ENCODE results near the gene WNT5A. TPM values are rescaled to one million over a fixed set of nuclear protein-coding genes. Genes with fewer than 3 reads are reported as not detected.

Gene WNT5A
- total RNA-seq, 4 donors from 2014 or later = 14.5 to 45.9 (median 21.0) TPM

DNA sequence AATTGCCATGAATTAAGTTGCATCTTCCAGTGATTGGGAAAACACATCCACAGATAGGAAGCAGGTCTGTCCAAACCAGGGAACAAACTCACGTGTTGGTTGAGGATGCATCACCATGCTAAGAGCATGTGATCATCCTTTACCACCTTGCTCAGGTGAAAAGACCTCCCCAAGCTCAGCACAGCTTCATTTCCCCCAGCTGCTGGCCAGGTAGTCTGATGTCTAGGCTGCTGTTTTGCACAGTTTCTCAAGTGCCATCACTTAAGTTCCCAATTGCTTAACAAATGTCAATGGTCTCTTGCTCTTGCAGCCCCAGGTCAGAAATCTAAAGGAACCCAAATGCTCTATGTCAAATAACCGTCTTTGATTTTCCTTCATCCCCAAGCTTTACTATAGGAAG is 34.2 kb downstream of the WNT5A start:
- Histone ChIP-seq H3K27ac (replicated peaks in 1 of 4) (no peak overlapping the region), H3K4me1 (no peaks in the 10 kb centered on the region), H3K36me3 (no peaks in the 10 kb centered on the region), H3K27me3 (no peaks in the 10 kb centered on the region), H3K9me3 (no peaks in the 10 kb centered on the region), H3K4me3 (no peak overlapping the region)
- 89% methylated on average over 2 of the region's 2 CpGs for WGBS
- TF ChIP-seq POLR2A (IDR thresholded peaks at IDR 0.05; ENCODE audit: low read depth) = no peak
- TF ChIP-seq POLR2AphosphoS5 (IDR thresholded peaks at IDR 0.05) = no peak
- TF ChIP-seq EP300 (IDR thresholded peaks at IDR 0.05) = no peak
- TF ChIP-seq, protein P1, sequence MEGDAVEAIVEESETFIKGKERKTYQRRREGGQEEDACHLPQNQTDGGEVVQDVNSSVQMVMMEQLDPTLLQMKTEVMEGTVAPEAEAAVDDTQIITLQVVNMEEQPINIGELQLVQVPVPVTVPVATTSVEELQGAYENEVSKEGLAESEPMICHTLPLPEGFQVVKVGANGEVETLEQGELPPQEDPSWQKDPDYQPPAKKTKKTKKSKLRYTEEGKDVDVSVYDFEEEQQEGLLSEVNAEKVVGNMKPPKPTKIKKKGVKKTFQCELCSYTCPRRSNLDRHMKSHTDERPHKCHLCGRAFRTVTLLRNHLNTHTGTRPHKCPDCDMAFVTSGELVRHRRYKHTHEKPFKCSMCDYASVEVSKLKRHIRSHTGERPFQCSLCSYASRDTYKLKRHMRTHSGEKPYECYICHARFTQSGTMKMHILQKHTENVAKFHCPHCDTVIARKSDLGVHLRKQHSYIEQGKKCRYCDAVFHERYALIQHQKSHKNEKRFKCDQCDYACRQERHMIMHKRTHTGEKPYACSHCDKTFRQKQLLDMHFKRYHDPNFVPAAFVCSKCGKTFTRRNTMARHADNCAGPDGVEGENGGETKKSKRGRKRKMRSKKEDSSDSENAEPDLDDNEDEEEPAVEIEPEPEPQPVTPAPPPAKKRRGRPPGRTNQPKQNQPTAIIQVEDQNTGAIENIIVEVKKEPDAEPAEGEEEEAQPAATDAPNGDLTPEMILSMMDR (IDR thresholded peaks at IDR 0.05) = no peak
- intact Hi-C loops (cut with DNase I) = no loop called here
- DNase-seq (ENCODE audit: extremely low spot score) = no peak

DNA sequence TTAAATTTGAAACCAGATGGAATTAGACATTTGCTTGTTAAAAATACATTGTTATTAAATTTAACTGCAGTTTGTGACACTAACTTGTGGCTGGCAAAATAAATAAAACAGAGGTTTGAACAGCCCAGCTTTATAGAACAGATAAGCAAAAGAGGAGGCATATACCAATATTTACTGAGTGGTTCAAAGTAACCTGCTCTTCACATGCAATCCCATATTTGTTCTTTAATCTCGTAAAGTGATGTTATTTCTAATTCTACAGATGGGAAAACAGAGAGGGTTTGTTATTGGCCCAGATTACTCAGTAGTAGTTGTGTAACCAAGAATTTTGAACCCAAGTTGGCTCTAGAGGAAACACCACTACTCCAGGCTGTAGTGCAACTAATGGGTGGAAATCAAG is 37.6 kb downstream of the WNT5A start:
- H3K9me3 ChIP-seq = no peaks in the 10 kb centered on the region
- H3K27me3 ChIP-seq = no peaks in the 10 kb centered on the region
- 95% methylated on average over 1 of the region's 1 CpG for WGBS
- H3K27ac ChIP-seq (replicated peaks in 1 of 4) = no peak overlapping the region
- no peak overlapping the region for H3K4me3 ChIP-seq
- TF ChIP-seq, protein P1 (IDR thresholded peaks at IDR 0.05) = no peak
- TF ChIP-seq POLR2AphosphoS5 (IDR thresholded peaks at IDR 0.05) = no peak
- no peak for TF ChIP-seq EP300 (IDR thresholded peaks at IDR 0.05)
- no peak for TF ChIP-seq POLR2A (IDR thresholded peaks at IDR 0.05; ENCODE audit: low read depth)
- no peaks in the 10 kb centered on the region for H3K36me3 ChIP-seq
- no peak for DNase-seq (ENCODE audit: extremely low spot score)
- intact Hi-C loops (cut with DNase I) = no loop called here
- H3K4me1 ChIP-seq = no peaks in the 10 kb centered on the region

DNA sequence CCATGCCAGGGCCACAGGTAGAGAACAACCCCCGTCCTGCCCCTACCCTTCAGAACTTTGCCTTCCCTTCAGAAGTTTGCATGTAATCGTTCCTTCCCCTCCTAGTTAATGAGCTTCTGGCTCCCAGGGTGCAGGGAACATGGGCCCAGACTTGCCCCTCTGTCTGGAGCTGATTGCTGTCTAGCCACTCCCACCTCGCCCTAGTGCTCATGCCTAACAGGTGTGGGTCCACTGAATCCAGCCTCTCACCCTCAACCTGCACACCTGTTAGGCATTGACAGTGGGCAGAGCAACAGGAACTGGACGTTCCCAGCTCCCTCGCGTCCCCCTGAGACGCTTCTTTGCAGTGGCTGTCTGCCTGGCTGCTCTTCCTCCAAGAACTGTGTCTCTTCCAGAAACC is 40.3 kb downstream of the WNT5A start:
- no peaks in the 10 kb centered on the region for H3K27me3 ChIP-seq
- intact Hi-C loops (cut with DNase I) = no loop called here
- DNase-seq (ENCODE audit: extremely low spot score) = no peak
- H3K36me3 ChIP-seq = no peaks in the 10 kb centered on the region
- no peaks in the 10 kb centered on the region for H3K9me3 ChIP-seq
- no peak overlapping the region for H3K27ac ChIP-seq (replicated peaks in 1 of 4)
- no peak overlapping the region for H3K4me3 ChIP-seq
- H3K4me1 ChIP-seq = no peaks in the 10 kb centered on the region
- 68% methylated on average over 7 of the region's 7 CpGs for WGBS
- no peak for TF ChIP-seq POLR2AphosphoS5 (IDR thresholded peaks at IDR 0.05)
- no peak for TF ChIP-seq EP300 (IDR thresholded peaks at IDR 0.05)
- no peak for TF ChIP-seq POLR2A (IDR thresholded peaks at IDR 0.05; ENCODE audit: low read depth)
- TF ChIP-seq, protein P1 (IDR thresholded peaks at IDR 0.05) = no peak

DNA sequence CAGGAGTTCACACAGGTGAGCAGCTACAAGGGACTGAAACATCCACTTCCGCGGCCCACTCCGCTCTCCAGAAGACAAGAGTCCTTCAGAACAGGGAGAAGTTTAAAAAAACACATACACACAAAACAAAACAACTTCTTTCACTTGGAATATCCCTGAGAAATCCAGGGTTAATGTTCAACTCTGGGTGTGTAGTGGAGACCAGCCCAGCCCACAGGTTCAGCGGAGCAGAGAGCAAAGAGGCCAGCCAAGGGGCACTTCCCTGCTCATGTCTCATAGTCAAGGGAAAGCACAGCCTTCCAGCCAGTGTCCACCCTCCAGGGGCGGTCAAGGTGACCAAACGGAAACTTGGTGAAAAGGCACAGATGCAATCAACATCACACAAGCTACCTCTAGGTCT is 41.6 kb downstream of the WNT5A start:
- no peaks in the 10 kb centered on the region for H3K27me3 ChIP-seq
- TF ChIP-seq, protein P1 (IDR thresholded peaks at IDR 0.05) = no peak
- TF ChIP-seq EP300 (IDR thresholded peaks at IDR 0.05) = no peak
- TF ChIP-seq POLR2A (IDR thresholded peaks at IDR 0.05; ENCODE audit: low read depth) = no peak
- TF ChIP-seq POLR2AphosphoS5 (IDR thresholded peaks at IDR 0.05) = no peak
- 81% methylated on average over 6 of the region's 6 CpGs for WGBS
- no peaks in the 10 kb centered on the region for H3K4me1 ChIP-seq
- no peak overlapping the region for H3K4me3 ChIP-seq
- DNase-seq (ENCODE audit: extremely low spot score) = peak; percentile 77
- intact Hi-C loops (cut with DNase I) = no loop called here
- no peaks in the 10 kb centered on the region for H3K36me3 ChIP-seq
- H3K27ac ChIP-seq (replicated peaks in 1 of 4) = no peak overlapping the region
- no peaks in the 10 kb centered on the region for H3K9me3 ChIP-seq

DNA sequence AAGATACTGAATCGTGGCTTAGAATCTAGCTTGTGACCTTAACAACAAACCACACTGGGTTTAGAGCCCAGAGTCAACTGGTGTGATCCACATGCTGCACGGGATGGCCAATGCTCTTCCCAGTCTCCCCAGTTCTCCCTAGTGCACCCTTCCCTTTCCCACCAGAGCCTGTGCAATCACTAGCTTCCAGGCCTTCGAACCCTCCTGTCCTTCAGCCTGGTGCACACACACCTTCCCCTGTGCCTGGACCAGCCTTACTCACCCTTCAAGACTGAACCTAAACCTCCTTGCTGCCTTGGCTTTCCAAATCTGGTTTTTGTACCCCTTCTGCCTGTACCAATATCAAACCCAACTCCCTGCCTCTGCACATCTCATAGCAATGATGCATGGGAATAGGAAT is 43.8 kb downstream of the WNT5A start:
- H3K9me3 ChIP-seq = no peaks in the 10 kb centered on the region
- peak; percentile 74 for DNase-seq (ENCODE audit: extremely low spot score)
- TF ChIP-seq POLR2AphosphoS5 (IDR thresholded peaks at IDR 0.05) (no peak), EP300 (IDR thresholded peaks at IDR 0.05) (no peak), POLR2A (IDR thresholded peaks at IDR 0.05; ENCODE audit: low read depth) (no peak)
- TF ChIP-seq, protein P1 (IDR thresholded peaks at IDR 0.05) = no peak
- no peak overlapping the region for H3K27ac ChIP-seq (replicated peaks in 1 of 4)
- WGBS = 91% methylated on average over 3 of the region's 3 CpGs
- no peaks in the 10 kb centered on the region for H3K4me1 ChIP-seq
- intact Hi-C loops (cut with DNase I) = no loop called here
- no peaks in the 10 kb centered on the region for H3K27me3 ChIP-seq
- H3K36me3 ChIP-seq = no peaks in the 10 kb centered on the region
- no peak overlapping the region for H3K4me3 ChIP-seq

Data from esophagus muscularis mucosa (tissue), 4 donors.